Loucy (cell line): ENCODE measurements around the gene LRRC4C.

Experiments used
- CTCF ChIP-seq: fragments of 200-600 bp; sonication (generic); conservative IDR thresholded peaks from 2 replicates; pipeline ENCODE4 v1.5.1; 2014; ENCODE audit warnings: mild to moderate bottlenecking, antibody characterized with exemption, low read length
- EZH2phosphoT487 ChIP-seq: fragments of 200-600 bp; IDR thresholded peaks from 2 replicates; pipeline ENCODE4 v1.6.1; 2018; ENCODE audit warnings: antibody characterized with exemption, mild to moderate bottlenecking, moderate library complexity, borderline replicate concordance

- TF ChIP-seq CTCF (no peak), EZH2phosphoT487 (no peak)
Measured at GRCh38 chr11:40517122-40517521, 942.3 kb downstream of the LRRC4C start.
